ENCODE results near the gene RPS3.

DNA sequence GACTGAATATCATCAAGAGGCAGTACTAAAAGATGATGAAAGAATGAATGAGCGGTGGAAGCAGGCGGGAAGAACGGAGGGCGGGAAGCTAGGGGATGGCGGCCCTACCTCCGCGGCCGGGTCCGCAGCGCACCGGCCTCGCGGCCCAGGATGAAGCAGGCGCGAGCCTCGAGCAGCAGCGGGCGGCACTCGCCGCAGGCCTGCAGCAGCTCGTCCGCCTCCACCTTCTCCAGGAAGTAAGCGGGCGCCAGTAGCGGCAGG is 30.3 kb downstream of the RPS3 start:
- TF ChIP-seq POLR2AphosphoS5 (IDR thresholded peaks at IDR 0.05; ENCODE audit: insufficient read depth, low read depth, low read length) (no peak), EZH2 (IDR thresholded peaks at IDR 0.05; ENCODE audit: borderline replicate concordance, low read depth, low read length, severe bottlenecking) (no peak), JUN (IDR thresholded peaks at IDR 0.05; ENCODE audit: borderline replicate concordance, insufficient read depth, insufficient read length, low read depth) (no peak)
- TF ChIP-seq, protein P1, sequence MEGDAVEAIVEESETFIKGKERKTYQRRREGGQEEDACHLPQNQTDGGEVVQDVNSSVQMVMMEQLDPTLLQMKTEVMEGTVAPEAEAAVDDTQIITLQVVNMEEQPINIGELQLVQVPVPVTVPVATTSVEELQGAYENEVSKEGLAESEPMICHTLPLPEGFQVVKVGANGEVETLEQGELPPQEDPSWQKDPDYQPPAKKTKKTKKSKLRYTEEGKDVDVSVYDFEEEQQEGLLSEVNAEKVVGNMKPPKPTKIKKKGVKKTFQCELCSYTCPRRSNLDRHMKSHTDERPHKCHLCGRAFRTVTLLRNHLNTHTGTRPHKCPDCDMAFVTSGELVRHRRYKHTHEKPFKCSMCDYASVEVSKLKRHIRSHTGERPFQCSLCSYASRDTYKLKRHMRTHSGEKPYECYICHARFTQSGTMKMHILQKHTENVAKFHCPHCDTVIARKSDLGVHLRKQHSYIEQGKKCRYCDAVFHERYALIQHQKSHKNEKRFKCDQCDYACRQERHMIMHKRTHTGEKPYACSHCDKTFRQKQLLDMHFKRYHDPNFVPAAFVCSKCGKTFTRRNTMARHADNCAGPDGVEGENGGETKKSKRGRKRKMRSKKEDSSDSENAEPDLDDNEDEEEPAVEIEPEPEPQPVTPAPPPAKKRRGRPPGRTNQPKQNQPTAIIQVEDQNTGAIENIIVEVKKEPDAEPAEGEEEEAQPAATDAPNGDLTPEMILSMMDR (IDR thresholded peaks at IDR 0.05; ENCODE audit: extremely low read depth in 1 of 2, insufficient read depth in 1 of 2, low read depth in 1 of 2, low read length in 2 of 2), result no peak

Measured in endothelial cell of umbilical vein (primary cell).